Measurements from ENCODE around the gene KDM5B.

Gene KDM5B

DNA sequence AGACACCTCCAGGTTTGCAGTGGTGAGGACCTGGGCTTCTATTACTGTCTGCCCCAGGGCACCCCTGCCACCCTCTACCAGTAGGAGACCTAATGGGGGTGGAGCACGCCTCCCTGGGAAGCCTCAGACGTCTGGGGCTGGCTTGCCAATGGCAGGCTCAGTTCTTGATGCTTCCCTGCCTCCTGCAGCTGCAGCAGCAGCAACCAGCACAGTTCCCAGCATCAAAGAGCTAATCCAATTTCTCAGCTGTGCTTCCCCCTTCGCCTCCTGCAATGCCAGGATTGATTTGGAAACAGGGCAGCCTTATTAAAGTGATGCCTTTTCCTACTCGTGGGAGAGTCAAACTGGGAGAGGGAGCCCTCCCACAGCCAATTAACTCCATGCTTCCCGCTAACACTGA, 106.1 kb downstream of the KDM5B start:
- Mint-ChIP-seq H3K27ac (no peak overlapping the region), H3K27me3 (peaks cover 38% of the 10 kb centered on the region), H3K4me3 (no peak overlapping the region), H3K4me1 (no peaks in the 10 kb centered on the region), H3K36me3 (ENCODE audit: low read depth) (no peaks in the 10 kb centered on the region), H3K9me3 (no peaks in the 10 kb centered on the region)
- ATAC-seq: no peak
- DNase-seq: no peak

DNA sequence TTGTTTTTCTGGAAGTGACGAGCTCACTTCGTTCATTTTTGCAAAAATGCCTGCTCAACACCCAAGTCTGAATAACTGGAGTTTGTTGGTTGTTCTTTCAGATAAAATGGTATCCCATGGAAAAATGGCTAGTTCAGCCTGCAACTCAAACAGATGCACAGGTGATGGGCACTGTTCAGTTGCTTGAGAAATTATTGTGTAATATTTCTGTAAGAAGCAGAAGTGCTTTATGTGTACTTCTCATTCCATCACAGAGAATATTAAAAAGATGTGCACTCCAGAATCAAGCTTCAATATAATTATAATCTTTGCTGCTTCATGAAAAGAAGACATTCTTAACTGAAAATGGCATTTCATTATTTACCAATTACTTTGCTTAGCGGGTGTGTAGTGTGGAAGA, 107.0 kb downstream of the KDM5B start:
- no peak for DNase-seq
- Mint-ChIP-seq H3K27ac (no peak overlapping the region), H3K4me1 (no peaks in the 10 kb centered on the region), H3K4me3 (no peak overlapping the region), H3K27me3 (peaks cover 36% of the 10 kb centered on the region), H3K36me3 (ENCODE audit: low read depth) (no peaks in the 10 kb centered on the region), H3K9me3 (no peaks in the 10 kb centered on the region)
- ATAC-seq: no peak

DNA sequence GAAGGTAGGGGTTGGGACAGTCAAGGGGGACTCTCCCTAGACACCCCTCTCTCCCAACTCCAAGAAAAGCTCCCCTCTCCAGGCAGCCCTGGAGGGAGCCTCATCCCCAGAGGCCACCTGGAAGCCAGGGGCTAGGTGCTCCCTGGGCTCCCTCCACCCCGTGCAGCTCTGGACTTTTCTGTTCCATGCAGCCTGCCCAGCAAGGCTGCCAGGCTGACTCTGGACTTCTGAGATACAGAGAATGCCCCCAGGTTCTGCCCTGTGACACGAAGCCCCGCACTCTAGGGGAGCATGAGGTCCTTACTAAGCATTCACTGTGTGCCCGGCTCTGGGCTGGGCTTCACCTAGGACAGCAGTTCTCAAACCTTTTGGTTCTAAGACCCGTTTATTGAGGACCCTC, 108.2 kb downstream of the KDM5B start:
- ATAC-seq (no peak), DNase-seq (no peak)
- Mint-ChIP-seq H3K27ac (no peak overlapping the region), H3K4me1 (no peaks in the 10 kb centered on the region), H3K9me3 (no peaks in the 10 kb centered on the region), H3K27me3 (peaks cover 33% of the 10 kb centered on the region), H3K36me3 (ENCODE audit: low read depth) (no peaks in the 10 kb centered on the region), H3K4me3 (no peak overlapping the region)

DNA sequence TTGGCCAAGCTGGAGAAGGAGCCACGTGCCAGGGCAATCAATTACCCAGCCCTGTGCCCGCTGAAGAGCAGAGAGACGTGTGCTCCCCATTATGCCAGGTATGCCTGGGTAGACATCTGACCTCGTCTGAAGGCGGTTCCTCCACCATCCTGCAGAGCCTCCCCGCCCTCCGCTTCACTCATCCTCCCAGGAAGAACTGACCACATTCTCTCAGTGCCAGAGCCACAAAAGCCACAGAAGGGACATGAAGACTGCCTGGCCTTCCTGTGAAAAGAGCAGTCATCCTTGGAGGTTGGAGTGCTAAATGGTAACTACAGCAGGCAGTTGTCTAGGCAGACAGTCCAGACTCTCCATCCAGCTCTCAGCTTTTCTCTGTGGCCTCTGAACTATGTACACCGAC, 109.9 kb downstream of the KDM5B start:
- Mint-ChIP-seq H3K4me3 (no peak overlapping the region), H3K27ac (no peak overlapping the region), H3K9me3 (no peaks in the 10 kb centered on the region), H3K27me3 (peaks cover 33% of the 10 kb centered on the region), H3K4me1 (no peaks in the 10 kb centered on the region), H3K36me3 (ENCODE audit: low read depth) (no peaks in the 10 kb centered on the region)
- DNase-seq (no peak), ATAC-seq (no peak)

DNA sequence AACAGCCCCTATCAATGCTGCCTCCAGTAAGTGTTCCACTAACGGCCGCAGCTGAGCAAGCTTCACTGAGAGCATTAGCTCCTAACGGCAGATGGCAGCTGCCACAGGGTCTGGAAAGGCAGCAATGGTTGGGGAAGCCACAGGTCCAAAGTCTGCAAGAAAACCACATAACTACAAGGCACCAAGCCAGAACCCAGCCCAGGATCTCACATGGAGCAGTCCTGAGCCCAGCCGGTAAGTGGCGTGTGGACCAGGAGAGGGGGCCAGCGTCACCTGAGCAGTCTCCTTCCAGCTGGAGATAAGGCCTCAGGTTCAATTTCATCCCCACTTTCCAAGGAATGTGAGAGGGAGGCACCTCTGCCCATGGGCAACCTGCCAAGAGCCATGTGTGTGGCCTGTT, 111.2 kb downstream of the KDM5B start:
- H3K36me3 Mint-ChIP-seq (ENCODE audit: low read depth): no peaks in the 10 kb centered on the region
- peaks cover 4% of the 10 kb centered on the region for H3K9me3 Mint-ChIP-seq
- no peak overlapping the region for H3K27ac Mint-ChIP-seq
- no peaks in the 10 kb centered on the region for H3K4me1 Mint-ChIP-seq
- ATAC-seq: no peak
- peaks cover 37% of the 10 kb centered on the region for H3K27me3 Mint-ChIP-seq
- no peak overlapping the region for H3K4me3 Mint-ChIP-seq
- no peak for DNase-seq

DNA sequence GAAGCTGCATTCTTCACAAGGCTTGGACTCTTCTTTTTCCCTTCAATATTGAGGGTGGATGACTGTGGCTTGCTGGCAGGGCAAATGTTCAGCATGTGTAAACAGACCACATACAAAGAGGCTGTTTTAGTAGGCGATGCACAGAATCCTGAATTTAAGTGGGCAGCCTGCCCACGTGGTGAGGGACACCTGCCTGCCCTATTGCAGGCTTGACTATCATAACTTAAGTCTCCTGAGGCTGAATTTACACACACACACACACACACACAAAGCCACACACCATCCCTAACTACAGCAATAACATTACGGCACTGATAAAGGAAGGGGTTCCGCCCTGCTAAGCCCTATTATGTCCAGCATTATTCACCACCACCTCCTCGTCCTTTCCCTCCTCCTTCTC, 113.9 kb downstream of the KDM5B start:
- no peaks in the 10 kb centered on the region for H3K36me3 Mint-ChIP-seq (ENCODE audit: low read depth)
- H3K27me3 Mint-ChIP-seq: peaks cover 50% of the 10 kb centered on the region
- no peak for ATAC-seq
- H3K27ac Mint-ChIP-seq: no peak overlapping the region
- peaks cover 4% of the 10 kb centered on the region for H3K9me3 Mint-ChIP-seq
- no peak for DNase-seq
- H3K4me3 Mint-ChIP-seq: no peak overlapping the region
- no peaks in the 10 kb centered on the region for H3K4me1 Mint-ChIP-seq

DNA sequence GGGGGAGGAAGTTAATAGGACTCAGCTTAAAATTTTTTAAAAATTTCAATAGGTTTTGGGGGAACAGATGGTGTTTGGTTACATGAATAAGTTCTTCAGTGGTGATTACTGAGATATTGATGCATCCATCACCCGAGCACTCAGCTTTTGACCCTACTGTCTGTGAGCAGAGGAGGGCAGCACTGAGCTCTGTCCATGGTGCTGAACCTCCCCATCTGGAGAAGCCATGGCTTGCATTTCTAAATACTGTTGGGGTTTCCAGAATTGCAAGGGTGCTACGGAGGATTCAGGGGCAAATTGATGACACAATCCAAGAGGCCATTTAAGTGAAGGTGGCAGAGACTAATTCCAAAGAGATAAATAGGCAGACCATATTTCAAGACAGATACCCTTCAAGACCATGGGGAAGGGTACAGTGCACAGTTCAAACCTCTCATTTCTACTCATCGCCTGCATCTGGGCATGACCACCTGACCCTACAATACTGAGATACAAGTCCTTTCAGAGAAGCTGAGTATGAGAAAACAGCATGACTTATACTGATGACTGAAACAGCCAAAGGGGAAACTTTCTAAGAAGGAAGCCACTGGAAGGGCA, 115.2 kb downstream of the KDM5B start:
- Mint-ChIP-seq H3K36me3 (ENCODE audit: low read depth) (no peaks in the 10 kb centered on the region), H3K4me3 (no peak overlapping the region), H3K4me1 (no peaks in the 10 kb centered on the region), H3K27me3 (peaks cover 50% of the 10 kb centered on the region), H3K9me3 (peaks cover 4% of the 10 kb centered on the region), H3K27ac (no peak overlapping the region)
- ATAC-seq (peak; percentile 38), DNase-seq (peak; percentile 72)

DNA sequence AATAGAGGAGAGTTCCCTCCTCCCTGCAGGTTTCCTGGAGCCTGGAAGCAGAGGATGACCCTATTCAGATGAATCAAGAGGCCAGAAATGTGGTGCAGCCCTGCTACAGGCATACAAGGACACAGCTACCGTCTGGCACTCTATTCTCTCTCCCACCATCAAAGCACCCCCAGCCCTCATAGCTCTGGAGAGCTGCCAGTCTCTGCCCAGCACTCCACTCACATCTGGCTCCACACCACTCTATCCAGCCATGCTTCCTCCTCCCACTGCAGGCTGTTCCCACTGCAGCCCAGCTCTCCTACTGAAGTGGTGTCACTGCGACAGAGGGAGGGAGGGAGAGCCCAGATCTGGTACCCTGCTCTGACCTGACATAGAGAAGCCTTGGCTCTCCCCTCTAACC, 116.4 kb downstream of the KDM5B start:
- peaks cover 49% of the 10 kb centered on the region for H3K27me3 Mint-ChIP-seq
- no peak for DNase-seq
- ATAC-seq: no peak

DNA sequence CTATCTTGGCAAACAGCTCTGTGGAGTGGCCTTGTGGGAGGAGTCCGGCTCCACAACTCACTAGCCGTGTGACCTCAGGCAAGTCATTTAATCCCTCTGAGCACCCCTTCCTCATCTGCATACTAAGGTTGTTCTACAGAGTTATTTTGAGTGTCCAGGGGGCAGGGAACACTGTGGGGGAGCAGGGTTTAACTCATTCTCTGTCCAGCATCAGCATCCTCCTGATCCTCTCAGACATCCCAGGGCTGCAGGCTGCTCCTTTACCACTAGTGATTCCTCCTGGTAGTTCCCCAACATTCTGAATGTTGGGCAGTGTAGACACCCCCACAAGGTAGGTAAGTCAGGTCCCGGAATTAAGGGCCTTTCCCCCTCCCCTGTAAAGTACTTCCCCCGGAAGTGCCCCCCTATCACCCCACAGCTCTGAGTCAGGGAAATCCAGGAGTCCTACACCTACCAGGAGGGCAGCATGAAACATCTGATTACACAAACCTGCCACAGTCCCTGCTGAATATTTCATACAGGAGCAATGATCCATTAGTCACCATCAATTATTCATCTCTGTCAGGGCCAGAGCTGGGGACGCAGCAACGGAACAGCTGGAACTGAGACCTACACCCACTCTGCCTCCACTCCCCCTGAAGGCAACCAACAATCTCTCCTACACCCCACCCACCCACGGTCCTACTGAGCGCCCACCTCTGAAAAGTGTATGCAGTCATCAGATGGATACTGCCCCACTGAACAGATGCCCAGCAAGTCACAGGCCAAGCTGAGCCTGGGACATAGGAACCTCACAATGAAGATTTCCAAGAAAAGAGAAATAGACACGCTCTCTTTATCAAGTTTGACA, 118.5 kb downstream of the KDM5B start:
- H3K27me3 Mint-ChIP-seq: peaks cover 40% of the 10 kb centered on the region
- H3K4me3 Mint-ChIP-seq: no peak overlapping the region
- H3K4me1 Mint-ChIP-seq: no peaks in the 10 kb centered on the region
- H3K27ac Mint-ChIP-seq: no peak overlapping the region
- DNase-seq: no peak
- H3K9me3 Mint-ChIP-seq: peaks cover 4% of the 10 kb centered on the region
- ATAC-seq: peak; percentile 38
- H3K36me3 Mint-ChIP-seq (ENCODE audit: low read depth): no peaks in the 10 kb centered on the region

More for the DNA sequence above, 116.4 kb downstream of the KDM5B start:
- no peak overlapping the region for H3K27ac Mint-ChIP-seq
- H3K36me3 Mint-ChIP-seq (ENCODE audit: low read depth): no peaks in the 10 kb centered on the region
- no peaks in the 10 kb centered on the region for H3K4me1 Mint-ChIP-seq
- peaks cover 4% of the 10 kb centered on the region for H3K9me3 Mint-ChIP-seq
- H3K4me3 Mint-ChIP-seq: no peak overlapping the region

DNA sequence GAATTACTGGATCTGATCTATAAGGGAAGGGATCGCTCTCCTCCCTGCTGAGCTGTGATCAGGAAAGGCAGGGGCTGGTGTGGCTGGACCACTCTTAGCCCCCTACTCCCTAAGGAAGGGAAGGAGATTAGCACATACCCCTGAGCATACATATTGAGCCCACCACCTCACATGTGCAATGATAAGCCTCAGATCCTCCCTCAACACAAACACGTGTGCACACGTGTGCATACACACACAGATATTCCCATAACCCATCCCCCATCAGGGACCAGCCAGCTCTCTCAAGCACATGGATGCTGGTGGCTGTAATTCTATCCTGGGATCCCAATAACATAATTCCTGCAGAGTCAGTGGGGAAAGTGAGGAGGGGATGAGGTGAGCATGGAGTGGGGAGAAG, 119.1 kb downstream of the KDM5B start:
- Mint-ChIP-seq H3K4me3 (no peak overlapping the region), H3K9me3 (peaks cover 4% of the 10 kb centered on the region), H3K27me3 (peaks cover 35% of the 10 kb centered on the region), H3K4me1 (no peaks in the 10 kb centered on the region), H3K27ac (no peak overlapping the region), H3K36me3 (ENCODE audit: low read depth) (no peaks in the 10 kb centered on the region)
- ATAC-seq (no peak), DNase-seq (no peak)

DNA sequence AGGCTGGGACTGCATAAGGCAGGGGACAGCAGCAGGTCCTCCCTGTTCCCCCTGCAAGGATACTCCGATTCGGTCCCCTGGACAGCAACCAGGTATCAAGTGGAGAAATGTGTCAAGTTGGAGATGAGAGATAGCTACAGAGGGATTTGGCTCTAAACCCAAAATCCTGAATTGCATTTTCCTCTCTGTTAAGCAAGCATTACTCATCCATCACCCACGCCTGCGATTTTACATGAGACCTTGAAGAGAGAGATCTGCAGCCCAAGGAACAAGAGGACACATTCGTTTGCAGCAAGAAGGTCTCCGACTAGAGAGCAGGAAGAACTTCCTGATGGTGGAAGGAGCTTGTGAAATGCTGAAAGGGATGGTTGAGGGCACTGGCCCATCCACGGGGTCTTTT, 119.8 kb downstream of the KDM5B start:
- ATAC-seq: no peak
- Mint-ChIP-seq H3K4me3 (no peak overlapping the region), H3K9me3 (peaks cover 4% of the 10 kb centered on the region), H3K27ac (no peak overlapping the region), H3K27me3 (peaks cover 35% of the 10 kb centered on the region), H3K36me3 (ENCODE audit: low read depth) (no peaks in the 10 kb centered on the region), H3K4me1 (no peaks in the 10 kb centered on the region)
- no peak for DNase-seq

DNA sequence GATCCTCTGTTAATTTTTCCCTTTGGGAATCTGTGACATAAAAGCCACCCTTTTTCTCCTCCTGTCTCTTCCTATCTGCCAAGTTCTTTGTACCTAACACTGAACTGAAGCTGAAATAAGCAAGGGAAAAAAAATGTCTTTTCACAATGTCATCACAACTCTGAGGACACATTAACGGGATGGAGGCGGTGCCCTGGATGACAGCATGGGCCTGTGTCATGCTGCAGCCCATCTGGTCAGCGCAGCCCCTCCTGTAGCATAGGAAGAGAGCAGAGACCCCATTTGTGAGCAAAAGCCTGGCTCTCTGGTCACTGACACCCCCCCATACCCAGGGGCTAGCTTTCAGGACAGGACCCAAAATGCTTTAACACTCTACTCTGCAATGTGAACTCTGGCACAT, 120.4 kb downstream of the KDM5B start:
- peaks cover 34% of the 10 kb centered on the region for H3K27me3 Mint-ChIP-seq
- H3K36me3 Mint-ChIP-seq (ENCODE audit: low read depth): no peaks in the 10 kb centered on the region
- H3K27ac Mint-ChIP-seq: no peak overlapping the region
- no peaks in the 10 kb centered on the region for H3K4me1 Mint-ChIP-seq
- no peaks in the 10 kb centered on the region for H3K9me3 Mint-ChIP-seq
- ATAC-seq: no peak
- H3K4me3 Mint-ChIP-seq: no peak overlapping the region
- no peak for DNase-seq

DNA sequence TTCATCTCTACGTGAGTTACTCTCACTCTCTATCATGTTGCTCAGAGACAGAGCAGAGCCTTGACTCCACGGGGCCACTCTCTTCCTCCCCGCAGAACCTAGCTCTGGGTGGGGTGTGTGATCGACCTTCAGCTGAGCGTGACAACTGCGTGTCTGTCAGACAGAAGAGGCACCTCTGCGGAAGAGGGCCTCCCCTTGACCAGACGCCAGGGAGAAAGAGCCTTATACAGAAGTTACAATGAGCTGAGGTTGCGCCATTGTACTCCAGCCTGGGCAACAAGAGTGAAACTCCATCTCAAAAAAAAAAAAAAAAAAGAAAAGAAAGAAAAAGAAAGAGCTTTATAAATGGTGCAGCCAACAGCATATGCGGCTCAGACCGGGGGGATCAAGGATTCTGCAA, 120.9 kb downstream of the KDM5B start:
- no peak for DNase-seq
- no peak for ATAC-seq
- no peaks in the 10 kb centered on the region for H3K4me1 Mint-ChIP-seq

DNA sequence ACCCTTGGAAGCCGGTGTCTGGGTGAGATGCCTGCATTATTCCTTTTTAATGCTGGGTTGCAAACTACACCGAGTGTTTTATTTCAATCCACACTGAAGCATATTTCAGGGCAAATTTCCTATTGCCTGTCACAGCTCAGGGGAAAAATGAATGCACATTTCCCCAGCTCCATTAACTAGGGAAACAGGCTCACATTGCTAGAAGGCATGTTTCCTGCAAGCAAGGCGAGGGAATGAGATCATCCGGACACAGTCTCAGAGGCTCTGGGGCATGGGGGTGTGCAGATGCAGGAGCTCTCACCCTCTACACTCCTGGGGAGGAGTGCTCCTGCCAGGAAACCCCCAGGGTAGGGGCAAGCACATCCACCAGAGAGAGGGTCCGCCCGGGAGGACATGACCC, 122.6 kb downstream of the KDM5B start:
- H3K27me3 Mint-ChIP-seq: peaks cover 33% of the 10 kb centered on the region
- no peak overlapping the region for H3K27ac Mint-ChIP-seq
- no peaks in the 10 kb centered on the region for H3K9me3 Mint-ChIP-seq
- no peak for DNase-seq
- no peak overlapping the region for H3K4me3 Mint-ChIP-seq
- no peaks in the 10 kb centered on the region for H3K4me1 Mint-ChIP-seq
- no peak for ATAC-seq
- H3K36me3 Mint-ChIP-seq (ENCODE audit: low read depth): no peaks in the 10 kb centered on the region

More for the DNA sequence above, 120.9 kb downstream of the KDM5B start:
- Mint-ChIP-seq H3K4me3 (no peak overlapping the region), H3K36me3 (ENCODE audit: low read depth) (no peaks in the 10 kb centered on the region), H3K9me3 (no peaks in the 10 kb centered on the region), H3K27ac (no peak overlapping the region), H3K27me3 (peaks cover 35% of the 10 kb centered on the region)

DNA sequence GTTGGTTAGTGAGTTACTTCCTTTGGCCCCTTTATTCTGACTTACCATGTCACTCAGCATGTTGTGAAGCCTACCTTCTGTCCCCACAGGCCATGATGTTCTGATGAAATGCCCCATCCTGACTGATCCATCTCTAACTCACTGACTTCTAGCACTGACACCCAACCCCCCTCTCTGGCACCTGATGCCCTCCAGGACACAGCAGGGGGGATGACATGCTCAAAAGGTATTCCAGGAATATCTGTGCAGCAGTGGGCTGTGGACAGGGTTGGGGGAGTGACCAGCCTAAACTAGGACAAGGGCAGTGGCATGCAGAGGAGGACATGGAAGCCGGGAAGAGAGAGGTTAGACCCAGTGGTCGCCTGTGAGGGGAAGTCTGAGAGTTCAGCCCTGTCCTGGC, 123.5 kb downstream of the KDM5B start:
- no peak for ATAC-seq
- Mint-ChIP-seq H3K27me3 (peaks cover 26% of the 10 kb centered on the region), H3K27ac (no peak overlapping the region), H3K4me3 (no peak overlapping the region), H3K36me3 (ENCODE audit: low read depth) (no peaks in the 10 kb centered on the region), H3K4me1 (no peaks in the 10 kb centered on the region), H3K9me3 (no peaks in the 10 kb centered on the region)
- DNase-seq: no peak

Data from activated naive CD8-positive, alpha-beta T cell treated with anti-CD3 and anti-CD28 coated beads, Interleukin-2, amount 50 U/mL, for 24 hours (primary cell).